Astrocyte (in vitro differentiated cells and primary cell): ENCODE measurements around the gene KNSTRN.

Experiments
- EZH2 ChIP-seq: IDR thresholded peaks from 2 replicates; pipeline ENCODE4 v1.6.1; 2012; ENCODE audit warnings: mild to moderate bottlenecking, low read length, inconsistent platforms; ENCODE audit not compliant: insufficient read depth
- TF ChIP-seq, protein P1 (sequence below): IDR thresholded peaks from 2 replicates; pipeline ENCODE4 v1.5.1; 2011; ENCODE audit warnings: low read depth, mild to moderate bottlenecking, inconsistent platforms, low read length, moderate library complexity; ENCODE audit not compliant: insufficient read depth

DNA sequence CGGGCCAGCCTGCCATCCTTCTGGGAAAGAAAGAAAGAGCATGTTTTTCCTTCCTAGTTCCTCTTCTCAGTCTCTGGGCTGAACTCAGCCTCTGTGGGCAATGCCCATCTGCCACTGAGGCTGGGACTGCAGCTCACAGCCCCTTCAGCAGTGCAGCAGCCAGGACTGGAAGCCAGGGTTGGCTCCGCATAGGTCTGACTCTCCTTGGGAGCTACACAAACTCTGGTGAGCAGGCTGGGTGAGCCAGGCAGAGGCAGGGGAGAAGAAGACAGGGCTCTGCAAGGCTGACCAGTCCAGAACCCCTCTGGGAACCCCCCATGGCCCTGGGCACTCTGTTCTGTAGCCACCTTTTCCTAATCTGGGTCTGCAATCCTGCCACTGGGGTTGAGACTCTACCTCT, 20.9 kb upstream of the KNSTRN start:
- TF ChIP-seq, protein P1, sequence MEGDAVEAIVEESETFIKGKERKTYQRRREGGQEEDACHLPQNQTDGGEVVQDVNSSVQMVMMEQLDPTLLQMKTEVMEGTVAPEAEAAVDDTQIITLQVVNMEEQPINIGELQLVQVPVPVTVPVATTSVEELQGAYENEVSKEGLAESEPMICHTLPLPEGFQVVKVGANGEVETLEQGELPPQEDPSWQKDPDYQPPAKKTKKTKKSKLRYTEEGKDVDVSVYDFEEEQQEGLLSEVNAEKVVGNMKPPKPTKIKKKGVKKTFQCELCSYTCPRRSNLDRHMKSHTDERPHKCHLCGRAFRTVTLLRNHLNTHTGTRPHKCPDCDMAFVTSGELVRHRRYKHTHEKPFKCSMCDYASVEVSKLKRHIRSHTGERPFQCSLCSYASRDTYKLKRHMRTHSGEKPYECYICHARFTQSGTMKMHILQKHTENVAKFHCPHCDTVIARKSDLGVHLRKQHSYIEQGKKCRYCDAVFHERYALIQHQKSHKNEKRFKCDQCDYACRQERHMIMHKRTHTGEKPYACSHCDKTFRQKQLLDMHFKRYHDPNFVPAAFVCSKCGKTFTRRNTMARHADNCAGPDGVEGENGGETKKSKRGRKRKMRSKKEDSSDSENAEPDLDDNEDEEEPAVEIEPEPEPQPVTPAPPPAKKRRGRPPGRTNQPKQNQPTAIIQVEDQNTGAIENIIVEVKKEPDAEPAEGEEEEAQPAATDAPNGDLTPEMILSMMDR, result no peak
- no peak for TF ChIP-seq EZH2
